Activated CD8-positive, alpha-beta memory T cell treated with anti-CD3 and anti-CD28 coated beads, Interleukin-2, amount 50 U/mL, for 48 hours (primary cell): ENCODE data around the gene KNG1.
A peak's percentile ranks its signal among the peaks of the same experiment; 100 is the strongest.
"Not testable (repeated sequence)": the region's sequence is repeated elsewhere in the genome, so short reads cannot be mapped to it uniquely, and the experiment has no call there.

Source experiments
- DNase-seq: peaks from one replicate; pipeline ENCODE4 v3.0.0-alpha.2; 2020

Gene KNG1

GRCh38 chr3:186717039-186717457 lies at the start of gene KNG1:
Gene KNG1 (plus strand): TSS chr3:186717359. CDS start chr3:186717543, 184 bp downstream.
- no peak for DNase-seq

DNA sequence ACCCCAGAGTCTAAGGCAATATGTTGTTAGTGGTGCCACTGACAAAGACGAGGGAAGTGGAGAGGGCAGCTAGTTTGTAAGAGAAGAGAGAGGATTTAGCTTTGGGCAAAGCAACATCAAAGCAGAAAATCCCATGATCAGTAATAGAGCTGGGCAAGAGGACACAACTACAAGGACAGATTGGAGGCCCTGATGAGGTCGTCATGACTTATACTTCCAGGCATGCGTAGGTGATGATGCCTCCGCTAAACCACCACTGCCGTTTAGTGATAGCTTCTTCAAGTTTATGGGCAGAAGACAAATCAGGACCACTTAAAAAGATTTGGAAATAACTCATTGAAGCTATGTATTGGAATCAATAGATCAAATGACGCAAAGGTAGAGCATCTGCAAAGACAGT lies 48.7 kb upstream of the KNG1 start:
- DNase-seq: no peak

DNA sequence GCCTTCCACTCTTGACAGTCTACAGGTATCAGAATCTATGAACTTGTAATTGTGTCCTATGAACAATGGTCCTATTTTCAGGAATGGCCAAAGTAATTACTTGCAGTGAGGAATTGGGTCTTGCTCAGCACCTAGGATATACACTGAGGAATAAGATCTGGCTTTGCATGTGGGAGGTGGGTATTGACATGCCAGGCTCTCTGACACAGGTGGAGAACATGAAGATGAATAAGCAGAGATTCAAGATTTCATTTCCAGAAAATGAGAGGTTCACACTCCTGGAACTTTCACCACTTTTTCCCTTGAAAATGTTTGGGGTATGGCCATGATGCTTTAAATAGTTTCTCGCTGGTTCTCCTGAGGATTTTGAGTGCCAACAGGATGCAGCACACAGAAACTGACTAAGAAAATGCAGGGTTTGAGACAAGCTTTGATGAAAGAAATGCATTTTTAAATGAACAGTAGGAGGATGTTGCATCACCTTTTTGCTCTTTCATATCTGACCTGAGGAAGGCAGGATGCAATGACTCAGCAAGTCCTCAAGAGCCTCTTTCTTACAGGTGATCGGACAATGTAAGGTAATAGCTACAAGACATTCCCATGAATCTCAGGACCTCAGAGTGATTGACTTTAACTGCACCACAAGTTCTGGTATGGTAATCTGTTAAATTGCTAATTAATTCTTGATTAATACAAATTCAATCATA lies 47.6 kb upstream of the KNG1 start:
- DNase-seq: no peak

GRCh38 chr3:186670155-186670554 lies 47.0 kb upstream of the KNG1 start:
- DNase-seq: no peak

DNA sequence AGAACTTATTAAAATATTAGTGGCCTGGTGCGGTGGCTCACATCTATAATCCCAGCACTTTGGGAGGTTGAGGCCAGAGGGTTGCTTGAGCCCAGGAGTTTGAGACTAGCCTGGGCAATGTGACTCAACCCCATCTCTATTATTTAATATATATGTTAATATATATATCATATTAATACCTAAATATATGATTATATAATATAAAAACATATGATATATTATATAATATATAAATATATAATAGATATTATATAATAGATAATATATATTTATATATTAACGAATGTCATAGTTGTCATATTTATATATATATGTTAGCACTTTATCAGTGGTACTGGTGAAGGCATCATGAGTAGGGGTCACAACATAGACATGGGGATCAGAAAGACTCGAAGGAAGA lies 46.1 kb upstream of the KNG1 start:
- no peak for DNase-seq

DNA sequence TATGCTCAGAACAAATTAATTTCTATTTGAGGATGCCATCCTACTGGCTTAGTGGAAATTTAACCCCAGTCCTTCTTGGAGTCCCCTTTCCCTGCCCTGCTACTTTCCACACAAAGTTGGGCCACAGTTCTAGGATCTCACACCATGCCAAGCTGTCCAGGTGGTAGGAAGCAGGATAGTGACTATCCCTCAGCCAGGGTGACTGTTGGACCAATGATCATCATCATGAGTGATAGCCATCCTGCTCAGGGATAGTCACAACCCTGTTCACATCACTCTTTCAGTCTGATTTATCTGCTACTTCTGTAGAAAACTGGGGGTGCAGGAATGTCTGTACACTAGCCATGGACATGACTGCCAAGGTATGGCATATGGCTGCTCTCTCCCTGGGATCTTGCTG lies 38.6 kb upstream of the KNG1 start:
- DNase-seq: no peak

DNA sequence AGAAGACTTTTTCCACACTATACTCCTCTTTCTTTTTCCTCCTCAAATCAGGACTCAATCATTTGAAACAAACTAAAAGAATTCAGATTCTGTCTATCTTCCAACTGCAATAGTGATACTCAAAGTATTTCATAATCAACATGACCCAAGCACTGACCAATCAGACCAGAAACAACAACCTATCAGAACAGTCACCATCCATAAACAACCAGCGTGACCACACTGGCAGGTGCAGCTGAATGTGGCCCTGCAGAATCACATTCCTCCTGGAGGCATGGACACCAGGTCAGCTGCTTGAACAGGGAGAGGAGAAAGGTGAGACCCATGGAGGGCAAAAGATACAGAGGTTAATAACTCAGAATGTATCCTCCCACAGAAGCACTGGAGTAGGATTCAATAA lies 38.0 kb upstream of the KNG1 start:
- no peak for DNase-seq

DNA sequence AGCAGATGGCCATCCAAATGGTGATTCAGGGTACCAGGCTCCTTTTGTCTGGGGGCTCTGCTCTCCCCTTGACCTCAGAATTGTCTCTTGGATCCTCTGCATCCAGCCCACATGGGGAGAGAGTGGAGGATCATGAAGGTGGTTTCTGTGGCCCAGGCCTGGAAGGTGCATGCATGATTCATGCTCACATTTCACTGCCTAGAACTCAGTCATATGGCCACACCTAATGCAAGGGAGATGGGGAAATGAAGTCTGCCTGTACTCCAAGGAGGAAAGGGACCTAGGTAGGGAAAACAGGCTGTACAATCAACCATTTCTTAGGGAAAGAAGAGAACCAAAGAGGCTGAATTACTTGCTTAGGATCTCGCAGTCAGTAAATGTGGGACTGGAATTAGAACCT lies 36.3 kb upstream of the KNG1 start:
- no peak for DNase-seq

DNA sequence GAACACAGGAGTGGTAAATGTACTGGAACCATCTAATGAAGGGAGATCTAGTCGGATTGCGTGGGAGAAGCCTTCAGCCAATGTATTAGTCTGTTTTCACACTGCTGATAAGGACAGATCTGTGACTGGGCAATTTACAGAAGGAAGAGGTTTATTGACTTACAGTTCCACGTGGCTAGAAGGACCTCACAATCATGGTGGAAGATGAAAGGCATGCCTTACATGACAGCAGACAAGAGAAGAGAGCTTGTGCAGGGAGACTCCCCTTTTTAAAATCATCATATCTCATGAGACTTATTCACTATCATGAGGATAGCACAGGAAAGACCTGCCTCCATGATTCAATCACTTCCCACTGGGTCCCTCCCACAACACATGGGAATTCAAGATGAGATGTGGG lies 34.3 kb upstream of the KNG1 start:
- DNase-seq: no peak

DNA sequence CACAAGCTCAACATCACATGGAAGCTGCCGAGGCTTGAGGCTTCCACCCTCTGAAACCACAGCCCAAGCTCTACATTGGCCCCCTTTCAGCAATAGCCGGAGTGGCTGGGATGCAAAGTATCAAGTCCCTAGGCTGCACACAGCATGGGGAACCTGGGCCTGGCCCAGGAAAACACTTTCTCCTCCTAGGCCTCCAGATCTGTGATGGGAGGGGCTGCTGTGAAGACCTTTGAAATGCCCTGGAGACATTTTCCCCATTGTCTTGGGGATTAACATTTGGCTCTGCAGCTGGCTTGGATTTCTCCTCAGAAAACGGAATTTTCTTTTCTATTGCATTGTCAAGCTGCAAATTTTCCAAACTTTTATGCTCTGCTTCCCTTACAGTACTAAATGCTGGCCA lies 33.2 kb upstream of the KNG1 start:
- DNase-seq: no peak

- not testable (repeated sequence) for DNase-seq
Measured at GRCh38 chr3:186686475-186686874, 30.7 kb upstream of the KNG1 start.

DNA sequence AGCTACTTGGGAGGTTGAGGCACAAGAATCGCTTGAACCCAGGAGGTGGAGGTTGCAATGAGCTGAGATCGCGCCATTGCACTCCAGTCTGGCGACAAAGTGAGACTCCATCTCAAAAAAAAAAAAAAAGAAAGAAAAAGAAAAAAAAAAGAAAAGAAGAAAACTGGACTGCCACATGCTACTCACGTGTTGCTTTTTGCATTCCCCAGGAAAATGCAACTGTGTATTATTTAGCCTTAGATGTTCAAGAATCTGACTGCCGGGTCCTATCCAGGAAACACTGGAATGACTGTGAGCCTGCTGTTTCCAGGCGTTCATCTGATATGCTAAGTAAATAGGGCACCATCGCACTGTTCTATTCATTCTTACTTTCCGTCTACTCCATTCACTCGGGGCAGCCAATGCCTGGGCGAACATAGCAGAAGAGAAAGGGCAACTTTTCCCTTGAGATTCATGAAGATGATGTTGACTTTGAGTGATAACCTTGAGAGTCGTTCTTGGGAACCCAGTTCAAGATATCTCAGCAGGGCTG lies 30.0 kb upstream of the KNG1 start:
- DNase-seq: no peak

DNA sequence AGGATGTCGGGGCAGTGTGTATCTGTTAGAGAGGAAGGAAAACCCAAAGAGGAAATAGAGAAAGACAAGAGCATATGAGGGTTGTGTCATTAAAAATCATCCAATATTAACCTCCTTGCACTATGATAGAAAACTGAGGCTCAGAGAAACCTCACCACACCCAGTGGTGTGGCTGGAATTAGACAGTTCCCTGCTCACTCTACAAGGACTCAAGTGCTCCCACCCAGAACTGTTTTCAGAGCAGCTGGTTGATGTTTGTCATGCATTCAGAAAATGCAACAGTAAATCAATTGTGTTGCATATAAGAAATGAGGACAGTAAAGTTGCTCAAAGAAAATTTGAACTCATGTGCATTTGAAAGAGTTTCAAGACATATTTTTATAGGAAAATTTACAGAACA lies 26.9 kb upstream of the KNG1 start:
- DNase-seq: not testable (repeated sequence)

GRCh38 chr3:186691676-186692075 lies 25.5 kb upstream of the KNG1 start:
- no peak for DNase-seq

DNA sequence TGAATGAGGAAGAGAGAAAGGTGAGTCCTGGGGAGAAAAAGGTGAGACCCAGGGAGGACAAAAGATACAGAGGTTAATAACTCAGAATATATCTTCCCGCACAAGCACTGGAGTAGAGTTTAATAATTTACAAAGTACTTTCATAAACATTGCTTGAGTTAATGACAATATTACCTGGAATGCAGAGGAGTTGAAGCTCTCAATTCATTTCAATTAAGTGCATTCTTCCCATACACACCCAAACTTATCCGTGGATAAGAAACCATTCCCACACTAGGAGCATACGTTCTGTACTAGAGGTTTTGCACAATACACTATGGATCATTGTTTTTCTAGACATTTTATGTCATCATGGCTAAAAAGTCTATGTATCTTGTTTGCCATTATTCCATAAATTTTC lies 23.3 kb upstream of the KNG1 start:
- DNase-seq: no peak

- DNase-seq: no peak
Measured at GRCh38 chr3:186694288-186695032, 22.7 kb upstream of the KNG1 start.

DNA sequence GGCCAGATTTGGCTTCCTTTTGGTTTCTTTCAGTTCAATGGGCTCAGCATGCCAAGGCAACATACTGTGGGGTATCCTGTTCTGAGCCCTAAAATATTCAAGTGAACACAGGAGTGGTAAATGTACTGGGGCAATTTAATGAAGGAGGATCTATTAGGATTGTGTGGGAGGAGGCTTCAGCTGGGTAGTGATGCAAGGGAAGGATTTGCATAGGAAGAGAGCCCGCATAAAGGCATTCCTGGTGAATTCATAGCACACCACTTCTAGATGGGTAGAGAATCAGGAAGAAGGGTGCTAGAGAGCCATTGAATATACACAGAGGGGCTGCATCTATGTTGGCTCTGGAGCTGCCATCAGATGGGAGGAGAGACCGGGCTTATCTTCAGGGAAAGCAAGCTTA lies 20.6 kb upstream of the KNG1 start:
- DNase-seq: no peak

DNA sequence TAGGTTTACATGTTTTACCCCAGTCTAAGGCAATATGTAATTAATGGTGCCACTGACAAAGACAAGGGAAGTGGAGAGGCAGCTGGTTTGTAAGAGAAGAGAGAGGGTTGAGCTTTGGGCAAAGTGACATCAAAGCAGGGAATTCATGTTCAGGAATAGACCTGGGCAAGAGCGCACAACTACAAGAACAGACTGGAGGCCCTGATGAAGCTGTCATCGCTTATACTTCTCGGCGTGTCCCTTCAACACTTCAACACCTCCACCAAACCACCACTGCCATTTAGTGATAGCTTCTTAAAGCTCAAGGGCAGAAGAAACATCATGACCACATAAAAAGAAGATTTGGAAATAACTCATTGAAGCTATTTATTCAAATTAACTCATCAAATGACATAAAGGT lies 19.6 kb upstream of the KNG1 start:
- DNase-seq: no peak

- no peak for DNase-seq
Measured at GRCh38 chr3:186700267-186700666, 16.9 kb upstream of the KNG1 start.

DNA sequence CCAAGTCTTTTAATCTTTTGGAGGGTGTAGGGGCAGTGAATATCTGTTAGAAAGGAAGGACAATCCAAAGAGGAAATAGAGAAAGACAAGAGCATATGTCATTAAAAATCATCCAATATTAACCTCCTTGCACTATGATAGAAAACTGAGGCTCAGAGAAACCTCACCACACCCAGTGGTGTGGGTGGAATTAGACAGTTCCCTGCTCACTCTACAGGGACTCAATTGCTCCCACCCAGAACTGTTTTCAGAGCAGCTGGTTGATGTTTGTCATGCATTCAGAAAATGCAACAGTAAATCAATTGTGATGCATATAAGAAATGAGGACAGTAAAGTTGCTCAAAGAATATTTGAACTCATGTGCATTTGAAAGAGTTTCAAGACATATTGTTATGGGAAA lies 14.7 kb upstream of the KNG1 start:
- DNase-seq: not testable (repeated sequence)

DNA sequence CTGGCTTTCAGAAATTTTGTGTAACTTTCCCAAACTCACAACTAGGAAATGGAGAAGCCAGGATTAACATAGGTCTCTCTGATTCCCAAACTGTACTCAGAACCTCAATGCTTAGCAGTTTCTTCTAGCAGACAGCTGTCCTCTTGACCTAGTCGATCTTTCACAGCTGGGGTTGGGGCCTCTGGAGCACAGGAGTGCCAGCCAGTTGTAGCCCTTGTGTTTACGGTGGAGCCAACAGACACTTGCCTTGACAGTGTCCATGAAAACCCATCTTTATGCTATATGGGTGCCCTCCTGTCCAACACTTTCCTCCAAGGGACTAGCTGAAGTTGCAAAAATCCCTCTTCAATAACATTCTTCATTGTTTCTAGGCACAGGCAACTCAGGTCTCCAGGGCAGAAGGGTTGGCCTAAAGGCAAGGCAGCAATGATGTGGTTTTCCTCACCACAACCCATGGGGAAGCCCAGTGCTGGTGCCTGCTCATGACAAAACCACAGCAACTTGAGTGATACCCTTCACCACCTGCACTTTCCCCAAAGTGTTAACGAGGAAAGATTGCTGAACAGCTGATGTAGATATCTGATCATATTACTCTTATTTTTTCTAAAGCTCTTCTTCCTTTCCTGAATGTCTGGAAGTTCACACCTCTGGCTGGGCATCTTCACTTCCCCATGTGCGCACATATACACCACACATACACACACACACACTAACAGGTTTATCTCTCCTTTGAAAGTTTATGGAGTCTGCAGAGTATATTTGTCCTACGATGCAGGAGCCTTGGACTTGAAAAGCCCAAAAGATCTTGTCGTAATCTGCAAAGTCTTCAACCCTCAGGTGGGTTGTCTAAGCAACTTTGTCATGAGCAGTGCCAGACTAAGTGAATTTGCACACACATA lies 11.0 kb upstream of the KNG1 start:
- peak; percentile 64 for DNase-seq

DNA sequence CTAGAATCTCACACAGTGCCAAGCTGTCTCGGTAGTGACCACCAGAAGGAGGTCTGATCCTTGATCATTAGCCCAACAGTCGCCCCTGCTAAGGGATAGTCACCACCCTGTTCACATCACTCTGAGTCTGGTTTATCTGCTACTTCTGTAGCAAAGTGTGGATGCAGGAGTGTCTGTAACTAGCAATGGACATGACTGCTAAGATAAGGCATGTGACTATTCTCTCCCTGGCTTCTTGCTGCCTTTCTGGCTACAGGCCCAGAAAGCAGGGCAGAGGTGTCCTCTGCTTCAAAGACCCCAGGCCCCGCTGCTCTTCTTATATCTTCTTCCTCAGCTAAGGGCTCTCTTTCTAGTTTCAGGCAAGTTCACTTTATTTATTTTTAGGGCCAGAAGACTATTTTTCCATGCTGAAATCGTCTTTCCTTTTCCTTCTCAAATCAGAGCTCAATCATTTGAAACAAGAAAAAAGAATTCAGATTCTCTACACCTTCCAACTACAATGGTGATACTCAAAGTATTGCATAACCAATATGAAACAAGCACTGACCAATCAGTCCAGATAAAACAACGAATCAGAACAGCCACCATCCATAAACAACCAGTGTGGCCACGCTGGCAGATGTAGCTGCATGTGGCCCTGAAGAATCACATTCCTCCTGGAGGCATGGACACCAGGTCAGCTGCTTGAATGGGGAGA lies 8.0 kb upstream of the KNG1 start:
- no peak for DNase-seq

- not testable (repeated sequence) for DNase-seq
Measured at GRCh38 chr3:186710694-186711093, 6.5 kb upstream of the KNG1 start.
